Stimulated activated CD8-positive, alpha-beta memory T cell treated with anti-CD3 and anti-CD28 coated beads, Interleukin-2, amount 100 ng/mL, for 48 hours (primary cell): ENCODE measurements around the gene OVCA2.

Source experiments
- DNase-seq, 2 donors: peaks; one replicate each; pipeline ENCODE4 v3.0.0-alpha.2; 2020; ENCODE audit warnings: low read depth in 2 of 2

The OVCA2 gene

DNA sequence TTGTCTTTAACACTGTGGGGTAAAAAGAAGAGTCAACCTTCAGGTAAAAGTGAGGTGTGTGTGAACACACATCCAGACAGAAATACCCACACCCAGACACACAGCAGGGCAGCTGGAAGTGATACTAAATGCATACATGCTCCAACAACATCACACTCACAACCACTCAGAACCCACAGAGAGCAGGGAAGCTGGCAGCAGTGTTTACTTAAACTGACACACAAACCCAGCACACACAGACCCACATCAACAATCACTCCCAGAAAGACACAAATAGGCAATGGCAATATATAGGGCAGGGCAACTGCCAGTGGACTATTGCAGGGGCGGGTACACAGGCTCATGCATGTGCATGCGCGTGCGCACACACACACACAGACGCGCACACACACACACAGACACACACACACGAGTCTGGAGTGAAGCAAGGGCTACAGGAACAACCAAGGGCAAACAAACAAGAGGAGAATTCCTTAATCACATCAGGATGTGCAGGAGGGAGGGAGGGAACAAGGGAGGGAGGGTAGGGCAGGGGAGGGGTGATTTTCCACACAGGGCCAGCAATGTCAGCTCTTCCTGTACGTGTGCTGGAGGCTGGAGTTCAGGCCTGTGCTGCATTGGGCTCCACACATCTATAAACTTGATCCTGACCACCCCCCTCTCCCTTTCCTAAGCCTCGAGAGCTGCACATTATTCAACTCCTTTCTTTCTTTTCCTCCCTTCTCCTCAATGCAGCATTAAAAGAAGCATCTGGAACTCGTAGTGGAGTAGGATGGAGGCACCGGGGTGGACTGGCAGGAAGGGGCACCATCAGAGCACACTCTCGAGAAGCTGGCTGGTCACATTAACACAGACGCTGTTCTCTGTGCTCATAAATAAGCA is 43.2 kb downstream of the OVCA2 start:
- DNase-seq = no peak

DNA sequence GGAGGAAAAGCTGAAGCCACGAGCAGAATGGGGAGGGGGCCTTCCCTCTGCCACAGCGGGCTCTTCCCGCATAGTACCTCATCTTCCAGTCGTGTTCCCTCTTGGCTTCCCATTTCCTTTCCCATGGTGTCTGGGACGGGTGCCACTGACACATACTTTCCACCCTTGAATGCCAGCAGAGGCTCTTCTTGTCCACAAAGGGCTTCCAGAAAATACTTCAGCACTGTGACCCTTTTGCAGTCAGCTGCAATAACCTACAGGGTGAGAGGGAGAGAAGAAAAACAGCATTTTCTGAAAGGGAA is 43.8 kb downstream of the OVCA2 start:
- DNase-seq = no peak

DNA sequence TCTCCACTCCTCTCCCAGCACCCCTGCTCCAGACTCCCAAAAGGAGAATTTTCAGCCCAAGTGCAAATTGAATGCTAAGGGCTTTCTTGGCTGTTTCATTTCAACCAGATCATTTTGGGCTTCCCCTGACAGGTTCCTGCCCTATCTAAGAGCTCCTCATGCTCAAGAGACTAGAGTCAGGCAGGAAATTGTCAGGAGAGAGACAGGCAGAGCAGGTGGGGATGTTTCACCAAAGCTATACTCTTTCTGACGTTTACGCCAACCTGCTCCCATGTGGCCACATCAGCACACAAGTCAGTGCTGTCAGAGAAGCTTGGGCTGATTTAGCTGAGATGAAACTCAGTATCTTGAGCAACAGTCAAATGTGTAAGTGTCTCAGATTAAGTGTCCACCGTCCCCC is 44.5 kb downstream of the OVCA2 start:
- no peak for DNase-seq

DNA sequence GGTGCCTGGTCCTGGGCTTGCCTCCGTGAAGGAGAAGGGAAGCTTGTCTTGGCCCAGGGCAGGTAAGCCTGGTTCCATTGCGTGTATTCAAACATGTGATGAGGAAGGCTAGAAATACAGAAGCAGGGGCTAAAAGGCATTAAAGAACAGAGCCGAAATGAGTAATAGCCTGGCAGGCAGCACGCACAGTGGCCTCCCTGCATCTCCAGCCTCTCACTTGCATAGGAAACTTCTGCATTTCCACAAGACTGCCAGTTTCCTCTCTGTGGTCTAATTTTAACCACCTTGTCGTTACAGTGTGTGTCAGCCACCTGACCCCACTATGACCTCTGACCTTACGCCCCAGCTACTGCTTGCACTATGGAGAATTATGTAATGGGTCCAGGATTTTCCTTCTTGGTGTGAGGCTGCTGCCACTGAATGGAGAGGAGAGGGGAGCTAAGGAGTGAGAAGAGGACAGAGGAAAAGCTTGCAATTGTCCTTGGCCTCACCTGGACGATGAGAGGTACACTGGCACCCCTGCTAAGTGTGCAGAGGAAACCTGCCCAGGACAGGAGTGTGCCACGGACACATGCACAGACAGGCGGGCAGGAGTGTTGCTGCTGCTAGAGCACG is 45.9 kb downstream of the OVCA2 start:
- DNase-seq = peak in 1 of 2 donors; percentile 38

DNA sequence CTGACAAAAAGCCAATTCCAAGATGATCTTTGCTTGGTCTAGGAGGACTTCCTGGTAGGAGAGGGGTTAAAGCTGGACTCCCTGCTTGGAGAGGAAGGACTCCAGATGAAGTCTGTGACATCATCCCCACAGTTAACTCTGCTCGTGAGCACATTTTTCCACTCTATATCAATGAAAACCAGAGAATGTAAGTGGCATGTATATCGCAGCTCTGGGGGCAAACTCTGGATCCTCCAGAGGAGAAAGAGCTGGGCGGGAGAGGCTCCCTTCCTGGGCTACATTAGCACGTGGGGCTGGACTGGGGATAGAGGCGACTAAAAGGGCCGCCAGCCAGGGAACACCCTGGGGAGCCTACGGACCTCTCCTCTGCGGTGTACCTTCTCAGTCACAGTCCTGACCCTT is 47.2 kb downstream of the OVCA2 start:
- DNase-seq = no peak

DNA sequence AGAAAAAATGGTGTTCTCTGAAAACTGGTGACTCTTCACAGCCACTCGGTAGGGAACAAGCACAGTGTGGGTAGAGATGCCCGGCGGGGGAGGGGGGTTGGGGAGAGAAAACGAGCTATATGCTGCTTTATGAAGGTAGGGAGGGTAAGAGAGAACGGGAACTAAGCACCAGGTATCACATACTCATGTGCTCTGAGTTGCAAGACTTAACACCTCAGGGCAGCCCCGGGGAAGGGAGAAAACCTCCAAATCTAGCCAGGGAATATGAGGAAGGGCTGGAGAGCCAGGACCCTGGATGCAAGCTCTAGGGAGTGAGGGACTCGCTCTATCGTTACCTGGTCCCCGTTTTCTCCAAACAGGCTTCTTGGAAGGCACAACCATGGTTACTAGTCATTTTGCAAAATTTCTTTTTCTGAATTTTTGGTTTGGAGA is 48.4 kb downstream of the OVCA2 start:
- no peak for DNase-seq

DNA sequence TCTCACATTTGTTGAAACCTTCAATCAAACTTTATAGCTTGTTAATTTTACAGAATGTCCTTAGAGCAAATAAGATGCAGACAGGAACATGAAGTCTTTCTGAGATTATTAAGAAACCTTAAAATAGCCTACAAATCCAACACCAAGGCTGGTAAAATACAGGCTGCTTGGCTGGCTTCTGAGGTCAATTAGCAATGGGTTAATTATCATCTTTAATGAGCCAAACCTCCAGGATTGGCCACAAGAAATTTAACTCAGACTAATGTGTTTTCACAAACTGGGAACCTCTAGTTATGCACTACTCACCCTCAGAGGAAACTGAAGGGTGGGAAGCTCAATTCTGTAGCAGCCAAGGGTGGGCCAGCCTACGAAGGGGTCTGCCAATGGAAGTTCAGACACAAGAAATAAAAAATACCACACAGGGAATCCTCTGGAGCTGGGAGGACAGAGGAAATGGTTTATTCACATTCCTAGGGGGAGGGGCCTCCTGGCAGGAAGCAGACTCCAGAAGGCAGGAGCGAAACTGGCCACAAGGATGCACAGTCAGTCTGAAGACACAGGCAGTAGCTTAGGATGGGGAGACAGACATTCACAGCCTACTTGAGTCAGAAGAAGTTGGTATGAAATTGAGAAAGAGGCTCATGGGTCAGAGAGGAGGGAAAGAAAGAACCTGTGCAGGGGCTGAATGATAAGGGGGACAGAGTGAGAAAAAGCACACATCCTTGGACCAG is 49.1 kb downstream of the OVCA2 start:
- no peak for DNase-seq

DNA sequence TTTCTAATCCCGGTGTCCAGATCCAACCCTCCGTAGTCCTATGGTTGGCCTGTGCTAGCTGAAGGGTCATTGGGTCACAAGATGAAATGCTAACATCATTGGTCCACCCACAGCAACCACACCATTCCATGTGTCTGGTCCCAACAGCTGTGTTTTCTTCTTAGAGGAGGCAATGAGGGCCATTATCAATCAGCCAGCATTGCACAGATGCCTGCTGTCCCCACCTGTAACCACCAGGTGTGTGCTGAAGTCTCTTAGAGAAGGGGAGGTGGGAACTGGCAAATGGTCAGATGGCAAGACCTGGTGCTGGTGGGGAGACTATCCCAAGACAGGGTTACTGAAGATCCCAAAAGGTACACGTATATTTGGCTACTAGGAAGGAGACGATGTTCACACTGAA is 50.4 kb downstream of the OVCA2 start:
- no peak for DNase-seq
